HEK293T (cell line): ENCODE results near the gene PGS1.

Experiments
- CTCF ChIA-PET: fragments of 350-600 bp; formaldehyde crosslinking; extraction: SDS; loops from one replicate; lab custom pipeline; 2021; ENCODE audit warnings: antibody characterized with exemption, inconsistent platforms; lab: Yijun Ruan, JAX
- POLR2A ChIA-PET: fragments of 350-600 bp; formaldehyde crosslinking; extraction: SDS; loops from one replicate; lab custom pipeline; 2020; ENCODE audit warnings: antibody characterized with exemption, inconsistent platforms; lab: Yijun Ruan, JAX
- DNase-seq: peaks from one replicate; pipeline ENCODE4 v3.0.0; 2012; ENCODE audit warnings: mixed read lengths; ENCODE audit errors: extremely low spot score
- ARNT ChIP-seq: fragments of 450-650 bp; IDR thresholded peaks from 2 replicates; pipeline ENCODE4 v1.6.1; 2017; ENCODE audit warnings: mild to moderate bottlenecking
- BHLHE40 ChIP-seq: fragments of 450-650 bp; IDR thresholded peaks from 2 replicates; pipeline ENCODE4 v1.6.1; 2016; ENCODE audit warnings: mild to moderate bottlenecking, moderate library complexity, borderline replicate concordance
- CTBP1 ChIP-seq: fragments of 450-650 bp; IDR thresholded peaks from 2 replicates; pipeline ENCODE4 v1.6.1; 2016; ENCODE audit warnings: borderline replicate concordance
- ELF4 ChIP-seq: fragments of 450-650 bp; IDR thresholded peaks from 2 replicates; pipeline ENCODE4 v1.6.1; 2017; ENCODE audit warnings: antibody characterized with exemption
- FOXA1 ChIP-seq: fragments of 450-650 bp; IDR thresholded peaks from 2 replicates; pipeline ENCODE4 v1.6.1; 2016; ENCODE audit warnings: mild to moderate bottlenecking
- FOXK2 ChIP-seq: fragments of 450-650 bp; IDR thresholded peaks from 2 replicates; pipeline ENCODE4 v1.6.1; 2016; ENCODE audit warnings: mild to moderate bottlenecking
- FOXM1 ChIP-seq: fragments of 450-650 bp; IDR thresholded peaks from 2 replicates; pipeline ENCODE4 v1.6.1; 2017; ENCODE audit warnings: mild to moderate bottlenecking, borderline replicate concordance
- HDGF ChIP-seq: fragments of 450-650 bp; IDR thresholded peaks from 2 replicates; pipeline ENCODE4 v1.6.1; 2017; ENCODE audit warnings: antibody characterized with exemption, borderline replicate concordance
- L3MBTL2 ChIP-seq: fragments of 450-650 bp; conservative IDR thresholded peaks from 2 replicates; pipeline ENCODE4 v1.6.1; 2016; ENCODE audit warnings: mild to moderate bottlenecking
- LEF1 ChIP-seq: fragments of 450-650 bp; IDR thresholded peaks from 2 replicates; pipeline ENCODE4 v1.6.1; 2017; ENCODE audit warnings: mild to moderate bottlenecking, borderline replicate concordance
- NFRKB ChIP-seq: fragments of 450-650 bp; IDR thresholded peaks from 2 replicates; pipeline ENCODE4 v1.6.1; 2016; ENCODE audit warnings: mild to moderate bottlenecking, moderate library complexity
- SP1 ChIP-seq: fragments of 450-650 bp; IDR thresholded peaks from 2 replicates; pipeline ENCODE4 v1.6.1; 2017
- SUZ12 ChIP-seq: fragments of 450-650 bp; IDR thresholded peaks from 2 replicates; pipeline ENCODE4 v1.6.1; 2016; ENCODE audit warnings: mild to moderate bottlenecking
- TARDBP ChIP-seq: fragments of 450-650 bp; IDR thresholded peaks from 2 replicates; pipeline ENCODE4 v1.6.1; 2016
- ZNF384 ChIP-seq: fragments of 450-650 bp; IDR thresholded peaks from 2 replicates; pipeline ENCODE4 v1.6.1; 2016
- TF ChIP-seq, protein P1 (sequence below): fragments of 450-650 bp; IDR thresholded peaks from 2 replicates; pipeline ENCODE4 v1.6.1; 2016

Gene PGS1

DNA sequence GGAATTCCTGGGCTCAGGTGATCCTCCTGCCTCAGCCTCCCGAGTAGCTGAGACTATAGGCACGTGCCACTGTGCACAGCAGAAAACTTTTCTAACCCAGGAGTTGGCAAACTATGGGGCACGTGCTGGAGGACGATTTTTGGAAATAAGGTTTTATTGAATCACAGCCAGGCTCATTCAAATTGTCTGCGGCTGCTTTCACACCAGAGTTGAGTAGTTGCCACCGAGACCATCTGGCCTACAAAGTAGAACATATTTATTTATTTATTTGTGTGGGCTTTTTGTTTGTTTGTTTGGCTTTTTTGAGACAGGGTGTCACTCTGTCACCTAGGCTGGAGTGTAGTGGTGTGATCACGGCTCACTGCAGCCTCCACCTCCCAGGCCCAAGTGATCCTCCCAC, 7.4 kb upstream of the PGS1 start:
- ChIA-PET POLR2A (no interaction called here), CTCF (no interaction called here)
- TF ChIP-seq FOXM1 = no peak
- no peak for TF ChIP-seq HDGF
- DNase-seq = no peak

DNA sequence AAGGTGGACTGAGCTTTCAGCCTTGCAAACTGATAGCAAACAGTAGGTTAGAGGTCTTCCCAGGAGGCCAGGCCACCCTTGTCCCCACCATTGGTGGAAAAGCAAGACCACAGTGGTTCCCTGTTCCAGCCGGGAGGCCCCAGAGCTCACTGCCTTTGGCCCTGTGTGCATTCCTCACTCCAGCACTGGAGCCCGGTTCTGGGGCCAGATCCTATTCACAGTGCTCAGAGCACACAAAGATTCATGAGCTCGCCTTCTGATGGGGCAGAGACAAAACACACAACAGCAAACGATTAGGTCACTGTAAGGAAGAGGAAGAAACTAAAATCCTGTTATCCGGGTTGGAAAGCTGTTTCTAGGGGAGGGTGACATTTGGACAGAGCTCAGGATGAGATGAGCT, 5.6 kb upstream of the PGS1 start:
- POLR2A ChIA-PET = interaction anchor here (1.2 kb wide), 1 partner anchor 9 kb away, joined by 4 read pairs; no protein-coding TSS in a partner anchor
- CTCF ChIA-PET = interaction anchor here (1.2 to 1.8 kb wide), 2 partner anchors 12 to 122 kb away, joined by 3 to 5 read pairs; no protein-coding TSS in a partner anchor
- no peak for DNase-seq
- TF ChIP-seq BHLHE40 = no peak

DNA sequence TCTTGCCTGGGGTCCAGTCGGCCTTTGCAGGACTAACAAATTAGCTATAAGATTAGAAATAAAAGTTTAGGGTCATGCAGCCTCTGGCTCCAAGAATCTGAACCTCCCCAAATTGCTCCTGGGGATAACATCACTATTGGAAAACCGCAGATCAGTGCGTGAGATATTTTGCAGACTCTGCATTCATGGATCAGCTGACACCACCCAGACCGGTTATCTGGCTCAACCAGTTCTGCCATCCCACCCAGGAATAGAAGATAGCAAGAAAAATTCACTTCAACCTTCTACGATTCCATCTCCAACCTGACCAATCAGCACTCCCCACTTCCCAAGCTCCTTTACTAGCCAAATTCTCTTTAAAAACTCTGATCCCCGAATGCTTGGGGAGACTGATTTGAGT, 4.3 kb upstream of the PGS1 start:
- DNase-seq = no peak
- TF ChIP-seq ARNT (no peak), ZNF384 (no peak), FOXA1 (no peak), BHLHE40 (no peak), SUZ12 (no peak), CTBP1 (no peak), FOXK2 (no peak), NFRKB (no peak), L3MBTL2 (no peak), FOXM1 (no peak)
- ChIA-PET CTCF (interaction anchor here (0.7 to 1.8 kb wide), 2 partner anchors 10 to 123 kb away, joined by 4 to 5 read pairs; no protein-coding TSS in a partner anchor), POLR2A (no interaction called here)

DNA sequence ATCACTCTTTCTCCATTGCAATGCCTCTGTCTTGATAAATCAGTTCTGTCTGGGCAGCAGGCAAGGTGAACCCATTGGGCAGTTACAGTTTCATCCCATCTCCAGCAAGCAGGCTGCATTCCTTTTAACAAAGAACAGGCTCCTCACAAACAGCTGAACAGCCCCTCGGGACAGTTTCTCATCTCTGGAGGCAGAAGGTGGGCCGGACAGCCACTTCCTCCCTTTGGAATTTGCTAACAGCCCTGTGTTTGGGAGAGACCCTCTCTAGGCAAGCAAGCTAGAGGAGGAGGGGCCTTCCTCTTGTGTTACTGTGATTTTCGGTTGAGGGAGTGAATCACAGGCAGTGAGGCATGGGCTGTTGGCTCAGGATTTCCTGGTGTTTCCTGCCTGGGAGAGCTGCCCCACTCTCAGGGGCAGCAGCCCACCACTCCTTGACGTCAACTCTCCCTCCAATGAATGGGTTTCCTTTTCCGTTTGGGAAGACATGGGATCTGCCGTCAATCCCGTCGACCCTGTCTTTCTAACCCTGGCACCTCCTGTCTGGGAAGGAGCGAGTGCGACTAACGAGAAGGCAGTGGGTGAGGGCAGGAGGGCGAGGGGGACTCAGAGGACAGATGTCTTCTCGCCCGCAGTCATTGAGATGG, 3.7 kb upstream of the PGS1 start:
- TF ChIP-seq, protein P1, sequence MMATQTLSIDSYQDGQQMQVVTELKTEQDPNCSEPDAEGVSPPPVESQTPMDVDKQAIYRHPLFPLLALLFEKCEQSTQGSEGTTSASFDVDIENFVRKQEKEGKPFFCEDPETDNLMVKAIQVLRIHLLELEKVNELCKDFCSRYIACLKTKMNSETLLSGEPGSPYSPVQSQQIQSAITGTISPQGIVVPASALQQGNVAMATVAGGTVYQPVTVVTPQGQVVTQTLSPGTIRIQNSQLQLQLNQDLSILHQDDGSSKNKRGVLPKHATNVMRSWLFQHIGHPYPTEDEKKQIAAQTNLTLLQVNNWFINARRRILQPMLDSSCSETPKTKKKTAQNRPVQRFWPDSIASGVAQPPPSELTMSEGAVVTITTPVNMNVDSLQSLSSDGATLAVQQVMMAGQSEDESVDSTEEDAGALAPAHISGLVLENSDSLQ = no peak
- no peak for TF ChIP-seq SP1
- TF ChIP-seq L3MBTL2 = no peak
- TF ChIP-seq NFRKB = no peak
- no peak for TF ChIP-seq FOXK2
- TF ChIP-seq LEF1 = no peak
- no peak for TF ChIP-seq BHLHE40
- no peak for TF ChIP-seq ELF4
- no peak for TF ChIP-seq FOXA1
- TF ChIP-seq CTBP1 = no peak
- no peak for TF ChIP-seq TARDBP
- TF ChIP-seq HDGF = no peak
- TF ChIP-seq ZNF384 = no peak
- no peak for DNase-seq
- CTCF ChIA-PET = interaction anchor here (1.2 kb wide), 1 partner anchor 14 kb away, joined by 4 read pairs; no protein-coding TSS in a partner anchor
- POLR2A ChIA-PET = no interaction called here

DNA sequence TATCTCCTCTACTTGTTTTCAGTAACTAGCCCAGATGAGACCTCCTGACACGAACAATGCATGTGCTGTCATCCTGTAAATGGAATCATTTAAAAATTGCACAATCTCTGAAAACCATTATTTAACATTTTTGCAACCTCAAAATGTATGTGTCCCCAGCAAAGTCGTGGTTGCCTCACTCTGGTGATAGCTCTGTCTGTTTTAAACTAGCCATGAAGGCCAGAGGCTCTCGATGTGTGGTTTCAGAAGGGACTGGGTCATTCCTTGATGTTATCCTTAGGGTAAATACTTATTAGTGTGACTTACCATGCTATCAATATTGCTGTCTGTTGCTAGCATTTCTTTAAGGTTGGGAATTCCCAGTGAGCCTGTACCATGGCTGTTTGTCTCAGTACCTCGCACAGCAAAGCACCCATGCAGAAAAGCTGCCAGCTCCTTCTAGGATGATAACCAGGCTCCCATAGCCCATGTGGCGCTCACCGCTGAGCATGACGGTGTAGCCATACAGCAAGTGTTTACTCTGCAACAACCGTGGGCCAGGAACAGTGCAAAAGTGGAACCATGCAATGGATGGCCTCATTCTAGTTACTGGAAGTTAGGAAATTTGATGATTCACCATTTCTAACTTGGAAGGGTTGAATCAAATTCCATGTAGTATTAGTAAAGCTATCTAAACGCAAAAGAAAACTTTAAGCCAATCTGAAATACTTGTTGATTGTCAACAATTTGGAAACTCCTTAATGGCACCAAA, 2.9 kb upstream of the PGS1 start:
- DNase-seq = no peak
- ChIA-PET CTCF (interaction anchor here (1.2 kb wide), 1 partner anchor 15 kb away, joined by 4 read pairs; no protein-coding TSS in a partner anchor), POLR2A (no interaction called here)
- TF ChIP-seq, protein P1 = no peak
- TF ChIP-seq BHLHE40 (no peak), ELF4 (no peak), ARNT (no peak), L3MBTL2 (no peak), ZNF384 (no peak), CTBP1 (no peak), NFRKB (no peak), LEF1 (no peak), HDGF (no peak), SP1 (no peak), FOXM1 (no peak), FOXA1 (no peak), SUZ12 (no peak), FOXK2 (no peak)

DNA sequence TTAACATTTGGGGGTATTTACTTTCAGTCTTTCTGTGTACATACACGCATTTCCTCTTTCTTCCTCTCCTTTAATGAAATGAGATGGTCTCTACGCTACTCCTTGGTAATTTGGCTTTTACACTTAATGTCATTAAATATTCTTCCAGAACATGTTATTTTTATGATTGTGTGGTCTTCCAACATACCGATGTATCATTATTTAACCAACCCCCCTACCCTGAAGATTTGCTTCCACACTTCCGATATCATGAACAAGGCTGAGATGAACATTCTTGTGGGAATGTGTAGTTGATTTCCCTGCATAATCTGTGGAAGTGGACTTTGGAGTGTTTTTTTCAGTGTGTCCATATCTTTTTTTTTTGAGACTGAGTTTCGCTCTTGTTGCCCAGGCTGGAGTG, 2.3 kb upstream of the PGS1 start:
- ChIA-PET POLR2A (interaction anchor here (1.1 kb wide), 1 partner anchor 8 kb away, joined by 4 read pairs; no protein-coding TSS in a partner anchor), CTCF (no interaction called here)

More for the DNA sequence above, 2.3 kb upstream of the PGS1 start:
- no peak for DNase-seq
- TF ChIP-seq FOXM1 (no peak), L3MBTL2 (no peak), SUZ12 (no peak), FOXK2 (no peak), CTBP1 (no peak), ELF4 (no peak), HDGF (no peak), ZNF384 (no peak), TARDBP (no peak), LEF1 (no peak), NFRKB (no peak), ARNT (no peak), BHLHE40 (no peak), SP1 (no peak)
- TF ChIP-seq, protein P1 = no peak
